K562 (cell line): ENCODE data around the gene P4HTM. TPM values are rescaled to one million over a fixed set of nuclear protein-coding genes. Genes with fewer than 3 reads are reported as not detected.

Source experiments
- ADNP ChIP-seq: fragments of 200-800 bp; sonication (Bioruptor generic); IDR thresholded peaks from 2 replicates; pipeline ENCODE4 v1.6.1; 2016; ENCODE audit warnings: missing genetic modification characterization, missing compliant biosample characterization
- CBFA2T3 ChIP-seq: fragments of 450-650 bp; IDR thresholded peaks from 2 replicates; pipeline ENCODE4 v1.6.1; 2017
- CBX2 ChIP-seq: fragments of 200-600 bp; sonication (generic); IDR thresholded peaks from one replicate; pipeline ENCODE4 v1.6.1; 2012; ENCODE audit warnings: mild to moderate bottlenecking, low read length, inconsistent platforms; ENCODE audit not compliant: insufficient read depth, poor library complexity, severe bottlenecking
- CC2D1A ChIP-seq: fragments of 450-650 bp; IDR thresholded peaks from 2 replicates; pipeline ENCODE4 v1.6.1; 2017; ENCODE audit warnings: mild to moderate bottlenecking
- DDX20 ChIP-seq: fragments of 450-650 bp; IDR thresholded peaks from 2 replicates; pipeline ENCODE4 v1.6.1; 2016; ENCODE audit warnings: missing genetic modification characterization, low read depth, mild to moderate bottlenecking, missing compliant biosample characterization, moderate library complexity
- ELF2 ChIP-seq: fragments of 250-450 bp; sonication (Bioruptor Pico); IDR thresholded peaks from 2 replicates; pipeline ENCODE4 v1.5.0; 2021; ENCODE audit warnings: mild to moderate bottlenecking
- EP400 ChIP-seq: fragments of 450-650 bp; IDR thresholded peaks from 2 replicates; pipeline ENCODE4 v1.6.1; 2017; ENCODE audit warnings: antibody characterized with exemption, mild to moderate bottlenecking, moderate library complexity
- ETV1 ChIP-seq: fragments of 450-650 bp; conservative IDR thresholded peaks from 2 replicates; pipeline ENCODE4 v1.6.1; 2016; ENCODE audit warnings: missing genetic modification characterization, control low read depth, low read depth, missing compliant biosample characterization
- GTF2E2 ChIP-seq: fragments of 200-800 bp; sonication (Bioruptor generic); IDR thresholded peaks from 2 replicates; pipeline ENCODE4 v1.6.1; 2016; ENCODE audit warnings: missing genetic modification characterization, missing compliant biosample characterization
- IRF9 ChIP-seq: fragments of 450-650 bp; IDR thresholded peaks from 2 replicates; pipeline ENCODE4 v1.6.1; 2016; ENCODE audit warnings: missing biosample characterization, missing genetic modification characterization
- MAFK ChIP-seq: IDR thresholded peaks from 2 replicates; pipeline ENCODE4 v1.6.1; 2011; ENCODE audit warnings: low read length, improper control_type of control experiment
- NR2C1 ChIP-seq, 2 experiments: fragments of 450-650 bp; IDR thresholded peaks; 2 replicates each; pipeline ENCODE4 v1.6.1; 2017; ENCODE audit warnings: mild to moderate bottlenecking in 2 of 2, antibody characterized with exemption in 1 of 2, inconsistent platforms in 1 of 2, missing compliant biosample characterization in 1 of 2, missing genetic modification characterization in 1 of 2
- PHB2 ChIP-seq: fragments of 450-650 bp; IDR thresholded peaks from 2 replicates; pipeline ENCODE4 v1.6.1; 2017; ENCODE audit warnings: low read depth
- PURB ChIP-seq: sonication (generic); formaldehyde crosslinking; IDR thresholded peaks from 2 replicates; pipeline ENCODE4 v1.9.0; 2021; ENCODE audit warnings: low read depth, mild to moderate bottlenecking, missing genetic modification reagents
- RBBP5 ChIP-seq: fragments of 200-600 bp; sonication (generic); IDR thresholded peaks from 2 replicates; pipeline ENCODE4 v1.6.1; 2012; ENCODE audit warnings: borderline replicate concordance, mild to moderate bottlenecking, low read length, control low read depth, inconsistent platforms; ENCODE audit not compliant: insufficient read depth, poor library complexity, severe bottlenecking
- RBM34 ChIP-seq: fragments of 200-400 bp; formaldehyde crosslinking; IDR thresholded peaks from 2 replicates; pipeline ENCODE4 v1.6.1; 2018; ENCODE audit warnings: low read length, borderline replicate concordance; ENCODE audit not compliant: insufficient read depth
- RFX5 ChIP-seq: IDR thresholded peaks from 2 replicates; pipeline ENCODE4 v1.6.1; 2011; ENCODE audit warnings: low read depth, mild to moderate bottlenecking, improper control_type of control experiment, low read length
- SETDB1 ChIP-seq: IDR thresholded peaks from one replicate; pipeline ENCODE4 v1.6.1; 2012; ENCODE audit warnings: low read length, control low read depth, inconsistent platforms
- SNIP1 ChIP-seq: fragments of 450-650 bp; IDR thresholded peaks from 2 replicates; pipeline ENCODE4 v1.7.1; 2017; ENCODE audit warnings: low read depth, mild to moderate bottlenecking
- SRSF7 ChIP-seq: fragments of 200-400 bp; formaldehyde crosslinking; optimal IDR thresholded peaks from 2 replicates; pipeline ENCODE3; 2017; ENCODE audit warnings: mild to moderate bottlenecking, low read depth, low read length
- SUPT5H ChIP-seq: fragments of 450-650 bp; IDR thresholded peaks from 2 replicates; pipeline ENCODE4 v1.6.1; 2016
- TOE1 ChIP-seq, 2 experiments: fragments of 450-650 bp in 1 of 2; sonication (generic) in 1 of 2; formaldehyde crosslinking in 1 of 2; IDR thresholded peaks; 2 replicates each; pipeline versions ENCODE4 v1.7.1 to v1.8.0; 2016 to 2022; ENCODE audit warnings: borderline replicate concordance in 2 of 2, mild to moderate bottlenecking in 2 of 2, antibody characterized with exemption in 1 of 2, inconsistent platforms in 1 of 2, low read depth in 1 of 2, missing genetic modification reagents in 1 of 2, moderate library complexity in 1 of 2
- YY1 ChIP-seq, 3 experiments: IDR thresholded peaks; 2 replicates each; pipeline ENCODE4 v1.6.1; 2011; ENCODE audit warnings: low read length in 2 of 3, mild to moderate bottlenecking in 2 of 3, moderate library complexity in 2 of 3, borderline replicate concordance in 1 of 3, control low read depth in 1 of 3, low read depth in 1 of 3; ENCODE audit not compliant: insufficient read depth in 3 of 3, insufficient replicate concordance in 2 of 3, control insufficient read depth in 1 of 3, insufficient read length in 1 of 3; ENCODE audit errors: extremely low read depth in 1 of 3
- ZNF24 ChIP-seq: fragments of 450-650 bp; IDR thresholded peaks from 2 replicates; pipeline ENCODE4 v1.6.1; 2016
- polyA plus RNA-seq, 8 experiments: library from polyadenylated mRNA; depleted of rRNA in 4 of 8; stranded (reverse) in 5 of 8; unstranded in 3 of 8; fragments of >200 nt; fragmentation: Nextera tagmentation in 2 of 8; fragmentation: Illumina TruSeq in 1 of 8; extraction: Ambion mirVana in 2 of 8; extraction: Trizol in 1 of 8; gene quantifications; 2 replicates each; pipeline versions ENCODE4 v1.2.1 to v1.2.3, GENCODE V29; 2011 to 2014; ENCODE audit warnings: inconsistent platforms in 1 of 8, missing spikeins in 1 of 8
- total RNA-seq, 7 experiments: library from RNA; depleted of rRNA in 6 of 7; stranded (reverse); fragments of >200 nt in 6 of 7; fragmentation: Illumina TruSeq in 2 of 7; extraction: Trizol in 2 of 7; gene quantifications; 2 replicates each; pipeline versions ENCODE4 v1.2.1 to v1.2.3, GENCODE V29; 2011 to 2021; ENCODE audit warnings: low replicate concordance in 1 of 7
- TF ChIP-seq, protein P1 (sequence below), 2 experiments: IDR thresholded peaks in 1 of 2; conservative IDR thresholded peaks in 1 of 2; 2 replicates each; pipeline ENCODE4 v1.6.1; 2016; ENCODE audit warnings: low read depth in 2 of 2, mild to moderate bottlenecking in 1 of 2, missing compliant biosample characterization in 1 of 2, missing genetic modification characterization in 1 of 2, moderate library complexity in 1 of 2

Gene P4HTM
- total and polyA plus RNA-seq, 9 of the 15 experiments (the other 6 are each of a cell fraction or from before 2014, with no cell fraction given) = 0.09 to 0.66 (median 0.25) TPM; not detected in 2

DNA sequence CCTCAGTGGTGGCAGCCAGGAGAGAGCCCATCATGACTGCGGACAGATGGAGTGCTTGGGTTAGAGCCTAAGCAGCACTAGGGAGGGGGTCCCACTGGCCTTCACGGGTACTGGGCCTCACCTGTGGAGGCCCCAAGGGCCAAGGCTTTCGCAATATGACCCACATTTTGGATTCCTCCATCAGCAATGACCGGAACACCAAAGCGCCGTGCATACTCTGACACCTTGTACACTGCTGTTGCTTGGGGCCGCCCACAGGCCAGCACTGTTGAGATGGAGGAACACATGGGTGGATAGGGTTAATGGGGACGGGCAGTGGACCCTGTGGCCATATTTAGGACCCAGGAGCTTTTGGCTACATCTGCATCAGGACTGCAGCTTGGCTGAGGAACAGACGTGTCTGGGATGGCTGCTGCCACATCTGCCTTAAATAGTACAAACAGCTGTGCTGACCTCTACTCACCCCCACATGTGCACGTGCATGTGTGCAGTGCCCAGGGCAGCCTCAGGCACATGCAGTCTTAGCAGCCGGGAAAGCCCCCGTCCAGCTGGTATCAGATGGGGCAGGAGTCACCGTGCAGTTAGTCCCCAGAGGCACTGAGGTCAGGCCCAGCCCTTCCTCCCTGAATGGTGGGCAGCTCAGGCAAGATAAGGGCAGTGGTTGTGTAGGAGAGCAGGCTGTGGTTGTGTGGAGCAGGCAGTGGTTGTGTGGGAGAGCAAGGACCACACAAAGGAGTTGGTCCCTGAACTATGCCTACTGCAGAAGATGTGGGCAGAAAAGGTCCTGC, 35.2 kb downstream of the P4HTM start (continued):
- TF ChIP-seq TOE1 (IDR thresholded peaks at IDR 0.05; ENCODE audit: borderline replicate concordance) = no peak
- no peak for TF ChIP-seq TOE1 (CRISPR knock-in tag; IDR thresholded peaks at IDR 0.05; ENCODE audit: borderline replicate concordance, low read depth)
- no peak for TF ChIP-seq PHB2
- TF ChIP-seq PURB = no peak
- no peak for TF ChIP-seq ZNF24
- no peak for TF ChIP-seq IRF9 (tag)
- TF ChIP-seq CBX2 = no peak
- TF ChIP-seq RBBP5 = no peak
- no peak for TF ChIP-seq GTF2E2
- TF ChIP-seq NR2C1 (IDR thresholded peaks at IDR 0.05) = no peak
- no peak for TF ChIP-seq NR2C1 (tag; IDR thresholded peaks at IDR 0.05)
- no peak for TF ChIP-seq SRSF7
- TF ChIP-seq ETV1 (tag) = no peak
- peak; percentile 68 for TF ChIP-seq CBFA2T3
- TF ChIP-seq, protein P1, sequence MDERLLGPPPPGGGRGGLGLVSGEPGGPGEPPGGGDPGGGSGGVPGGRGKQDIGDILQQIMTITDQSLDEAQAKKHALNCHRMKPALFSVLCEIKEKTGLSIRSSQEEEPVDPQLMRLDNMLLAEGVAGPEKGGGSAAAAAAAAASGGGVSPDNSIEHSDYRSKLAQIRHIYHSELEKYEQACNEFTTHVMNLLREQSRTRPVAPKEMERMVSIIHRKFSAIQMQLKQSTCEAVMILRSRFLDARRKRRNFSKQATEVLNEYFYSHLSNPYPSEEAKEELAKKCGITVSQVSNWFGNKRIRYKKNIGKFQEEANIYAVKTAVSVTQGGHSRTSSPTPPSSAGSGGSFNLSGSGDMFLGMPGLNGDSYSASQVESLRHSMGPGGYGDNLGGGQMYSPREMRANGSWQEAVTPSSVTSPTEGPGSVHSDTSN (CRISPR knock-in tag; IDR thresholded peaks at IDR 0.05; ENCODE audit: low read depth) = no peak
- TF ChIP-seq, protein P1 (tag; conservative IDR thresholded peaks at IDR 0.05; ENCODE audit: low read depth) = no peak
- no peak for TF ChIP-seq YY1 (IDR thresholded peaks at IDR 0.05; ENCODE audit: borderline replicate concordance in 1 of 3, control insufficient read depth in 1 of 3, extremely low read depth in 1 of 3, insufficient read depth in 3 of 3, insufficient read length in 1 of 3, insufficient replicate concordance in 2 of 3, low read depth in 1 of 3, low read length in 2 of 3)
- no peak for TF ChIP-seq CC2D1A
- no peak for TF ChIP-seq DDX20 (tag)
- TF ChIP-seq SNIP1 = no peak
- TF ChIP-seq ADNP = no peak
- TF ChIP-seq EP400 = no peak
- no peak for TF ChIP-seq MAFK
- TF ChIP-seq RFX5 = no peak
- TF ChIP-seq RBM34 = no peak
- TF ChIP-seq SETDB1 = no peak
- peak; percentile 71 for TF ChIP-seq SUPT5H
- TF ChIP-seq ELF2 (CRISPR knock-in tag) = no peak
